Panc1 (cell line): ENCODE measurements around the gene CHN1. TPM values are rescaled to one million over a fixed set of nuclear protein-coding genes. Genes with fewer than 3 reads are reported as not detected.

ENCODE experiments used
- ATAC-seq: fragments of 200-7000 bp; cut with Tn5 transposase; 2 replicates; pipeline ENCODE4 v1.9.1; 2020; ENCODE audit warnings: mild to moderate bottlenecking, moderate library complexity
- BruUV-seq: library from RNA; stranded (reverse); fragments of 400-500 nt; replicated peaks from 2 replicates; lab custom pipeline; 2021; lab: Mats Ljungman, UMichigan
- CTCF ChIA-PET: fragments of 300-600 bp; sonication (Branson Sonifier 250); formaldehyde crosslinking; loops from one replicate; lab custom pipeline; 2022; ENCODE audit warnings: antibody characterized with exemption; lab: Charles Lee
- POLR2A ChIA-PET: fragments of 300-600 bp; sonication (Branson Sonifier 250); formaldehyde crosslinking; loops from one replicate; lab custom pipeline; 2022; ENCODE audit warnings: antibody characterized with exemption; lab: Charles Lee
- DNase-seq: peaks from one replicate; pipeline ENCODE4 v3.0.0-alpha.2; 2010; ENCODE audit warnings: low read depth, low spot score
- H3K27ac ChIP-seq: 2 replicates; pipeline ENCODE4 v1.5.1; 2011; ENCODE audit warnings: mild to moderate bottlenecking, low read length, inconsistent platforms
- H3K27me3 ChIP-seq: fragments of 200-500 bp; sonication (Bioruptor generic); 2 replicates; pipeline ENCODE4 v1.6.0; 2014; ENCODE audit warnings: low read length, inconsistent platforms; ENCODE audit not compliant: control insufficient read depth, insufficient read depth
- H3K36me3 ChIP-seq: fragments of 200-500 bp; sonication (Bioruptor generic); 2 replicates; pipeline ENCODE4 v1.5.1; 2014; ENCODE audit warnings: inconsistent platforms, mild to moderate bottlenecking, low read length, moderate library complexity; ENCODE audit not compliant: control insufficient read depth, insufficient read depth
- H3K4me1 ChIP-seq: 2 replicates; pipeline ENCODE4 v1.5.1; 2011; ENCODE audit warnings: inconsistent platforms, mild to moderate bottlenecking, low read length, moderate library complexity; ENCODE audit not compliant: control insufficient read depth, insufficient read depth
- H3K4me3 ChIP-seq, 2 experiments: 2 replicates each; pipeline ENCODE4 v1.5.1; 2011 to 2012; ENCODE audit warnings: low read depth in 2 of 2, low read length in 2 of 2, mild to moderate bottlenecking in 2 of 2, inconsistent platforms in 1 of 2, moderate library complexity in 1 of 2
- H3K9me3 ChIP-seq: fragments of 200-500 bp; sonication (Bioruptor generic); 2 replicates; pipeline ENCODE4 v1.5.1; 2014; ENCODE audit warnings: low read depth, mild to moderate bottlenecking, inconsistent platforms, low read length, moderate library complexity; ENCODE audit not compliant: control insufficient read depth, insufficient read depth
- POLR2AphosphoS5 ChIP-seq: IDR thresholded peaks from 2 replicates; pipeline ENCODE4 v1.6.1; 2012; ENCODE audit warnings: mild to moderate bottlenecking, low read depth, low read length, moderate library complexity
- SIN3A ChIP-seq: IDR thresholded peaks from 2 replicates; pipeline ENCODE4 v1.6.1; 2012; ENCODE audit warnings: low read depth, mild to moderate bottlenecking, low read length, moderate library complexity, borderline replicate concordance; ENCODE audit not compliant: insufficient read depth
- TCF7L2 ChIP-seq: IDR thresholded peaks from 2 replicates; pipeline ENCODE4 v1.6.1; 2011; ENCODE audit warnings: mild to moderate bottlenecking, low read depth, low read length, inconsistent platforms
- in situ Hi-C: cut with HindIII; loops from 2 replicates; pipeline ENCODE4 v1.10.0; 2016; ENCODE audit warnings: low sequenced_read_pairs, low pct_unique_long_range_greater_than_20kb
- intact Hi-C: fragments of 100-400 bp; cut with micrococcal nuclease; formaldehyde crosslinking; loops from one replicate; pipeline ENCODE4 v1.10.0; 2022; ENCODE audit not compliant: unreplicated experiment
- total RNA-seq: library from RNA; stranded (reverse); gene quantifications from one replicate; pipeline ENCODE4 v1.2.1, GENCODE V29; 2021; ENCODE audit not compliant: unreplicated experiment
- TF ChIP-seq, protein P1 (sequence below): fragments of 450-650 bp; IDR thresholded peaks from 2 replicates; pipeline ENCODE4 v1.5.1; 2017; ENCODE audit warnings: mild to moderate bottlenecking
- TF ChIP-seq, protein P2 (sequence below), 2 experiments: IDR thresholded peaks; 2 replicates each; pipeline ENCODE4 v1.6.1; 2011 to 2012; ENCODE audit warnings: low read depth in 2 of 2, control low read depth in 1 of 2, low read length in 1 of 2, mild to moderate bottlenecking in 1 of 2, moderate library complexity in 1 of 2; ENCODE audit not compliant: insufficient read depth in 1 of 2

Gene CHN1
- total RNA-seq, 1 experiment from 2014 or later, result 20.8 TPM

DNA sequence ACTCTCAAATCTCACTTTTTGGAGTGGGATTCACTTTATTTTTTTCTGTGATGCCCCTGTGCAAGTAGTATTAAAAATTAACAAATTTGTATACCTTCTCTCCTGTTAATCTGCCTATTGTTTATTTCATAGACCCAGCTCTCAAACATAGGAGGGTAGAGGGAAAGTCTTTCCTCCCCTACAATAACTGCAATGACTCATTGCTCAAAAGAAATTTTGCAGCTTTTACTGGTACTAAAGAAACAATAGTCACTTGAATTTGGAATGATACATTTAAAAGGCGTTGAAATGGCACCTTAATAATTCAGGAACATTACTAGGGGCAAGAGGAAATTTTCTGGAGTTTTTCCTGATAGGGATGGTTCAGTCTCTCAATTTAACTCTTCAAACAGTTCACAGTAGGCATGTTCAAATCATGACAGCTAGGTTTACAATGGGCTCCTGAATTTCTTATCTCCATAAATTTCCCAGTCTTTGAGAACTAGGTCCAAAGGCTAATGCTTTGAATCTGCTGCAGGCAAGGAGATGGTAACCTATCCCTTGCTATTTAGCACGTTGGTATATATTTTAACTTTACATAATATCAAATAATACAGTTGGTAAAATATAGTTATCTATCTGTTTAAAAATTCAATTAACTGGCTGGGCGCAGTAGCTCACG is 88.8 kb downstream of the CHN1 start:
- BruUV-seq, result no TSS peak
- Histone ChIP-seq H3K27ac (no peak overlapping the region), H3K4me1 (no peaks in the 10 kb centered on the region), H3K27me3 (no peaks in the 10 kb centered on the region), H3K9me3 (no peaks in the 10 kb centered on the region), H3K4me3 (no peak overlapping the region), H3K36me3 (no peaks in the 10 kb centered on the region)
- TF ChIP-seq TCF7L2 (no peak), SIN3A (no peak), POLR2AphosphoS5 (no peak)
- TF ChIP-seq, protein P1, sequence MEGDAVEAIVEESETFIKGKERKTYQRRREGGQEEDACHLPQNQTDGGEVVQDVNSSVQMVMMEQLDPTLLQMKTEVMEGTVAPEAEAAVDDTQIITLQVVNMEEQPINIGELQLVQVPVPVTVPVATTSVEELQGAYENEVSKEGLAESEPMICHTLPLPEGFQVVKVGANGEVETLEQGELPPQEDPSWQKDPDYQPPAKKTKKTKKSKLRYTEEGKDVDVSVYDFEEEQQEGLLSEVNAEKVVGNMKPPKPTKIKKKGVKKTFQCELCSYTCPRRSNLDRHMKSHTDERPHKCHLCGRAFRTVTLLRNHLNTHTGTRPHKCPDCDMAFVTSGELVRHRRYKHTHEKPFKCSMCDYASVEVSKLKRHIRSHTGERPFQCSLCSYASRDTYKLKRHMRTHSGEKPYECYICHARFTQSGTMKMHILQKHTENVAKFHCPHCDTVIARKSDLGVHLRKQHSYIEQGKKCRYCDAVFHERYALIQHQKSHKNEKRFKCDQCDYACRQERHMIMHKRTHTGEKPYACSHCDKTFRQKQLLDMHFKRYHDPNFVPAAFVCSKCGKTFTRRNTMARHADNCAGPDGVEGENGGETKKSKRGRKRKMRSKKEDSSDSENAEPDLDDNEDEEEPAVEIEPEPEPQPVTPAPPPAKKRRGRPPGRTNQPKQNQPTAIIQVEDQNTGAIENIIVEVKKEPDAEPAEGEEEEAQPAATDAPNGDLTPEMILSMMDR, result no peak
- TF ChIP-seq, protein P2, sequence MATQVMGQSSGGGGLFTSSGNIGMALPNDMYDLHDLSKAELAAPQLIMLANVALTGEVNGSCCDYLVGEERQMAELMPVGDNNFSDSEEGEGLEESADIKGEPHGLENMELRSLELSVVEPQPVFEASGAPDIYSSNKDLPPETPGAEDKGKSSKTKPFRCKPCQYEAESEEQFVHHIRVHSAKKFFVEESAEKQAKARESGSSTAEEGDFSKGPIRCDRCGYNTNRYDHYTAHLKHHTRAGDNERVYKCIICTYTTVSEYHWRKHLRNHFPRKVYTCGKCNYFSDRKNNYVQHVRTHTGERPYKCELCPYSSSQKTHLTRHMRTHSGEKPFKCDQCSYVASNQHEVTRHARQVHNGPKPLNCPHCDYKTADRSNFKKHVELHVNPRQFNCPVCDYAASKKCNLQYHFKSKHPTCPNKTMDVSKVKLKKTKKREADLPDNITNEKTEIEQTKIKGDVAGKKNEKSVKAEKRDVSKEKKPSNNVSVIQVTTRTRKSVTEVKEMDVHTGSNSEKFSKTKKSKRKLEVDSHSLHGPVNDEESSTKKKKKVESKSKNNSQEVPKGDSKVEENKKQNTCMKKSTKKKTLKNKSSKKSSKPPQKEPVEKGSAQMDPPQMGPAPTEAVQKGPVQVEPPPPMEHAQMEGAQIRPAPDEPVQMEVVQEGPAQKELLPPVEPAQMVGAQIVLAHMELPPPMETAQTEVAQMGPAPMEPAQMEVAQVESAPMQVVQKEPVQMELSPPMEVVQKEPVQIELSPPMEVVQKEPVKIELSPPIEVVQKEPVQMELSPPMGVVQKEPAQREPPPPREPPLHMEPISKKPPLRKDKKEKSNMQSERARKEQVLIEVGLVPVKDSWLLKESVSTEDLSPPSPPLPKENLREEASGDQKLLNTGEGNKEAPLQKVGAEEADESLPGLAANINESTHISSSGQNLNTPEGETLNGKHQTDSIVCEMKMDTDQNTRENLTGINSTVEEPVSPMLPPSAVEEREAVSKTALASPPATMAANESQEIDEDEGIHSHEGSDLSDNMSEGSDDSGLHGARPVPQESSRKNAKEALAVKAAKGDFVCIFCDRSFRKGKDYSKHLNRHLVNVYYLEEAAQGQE (IDR thresholded peaks at IDR 0.05; ENCODE audit: insufficient read depth in 1 of 2, low read depth in 2 of 2, low read length in 1 of 2), result no peak
- no peak for DNase-seq
- ATAC-seq, result no peak
- intact Hi-C loops (no loop called here), in situ Hi-C loops (no loop called here)
- CTCF ChIA-PET, result no interaction called here
- POLR2A ChIA-PET, result no interaction called here

DNA sequence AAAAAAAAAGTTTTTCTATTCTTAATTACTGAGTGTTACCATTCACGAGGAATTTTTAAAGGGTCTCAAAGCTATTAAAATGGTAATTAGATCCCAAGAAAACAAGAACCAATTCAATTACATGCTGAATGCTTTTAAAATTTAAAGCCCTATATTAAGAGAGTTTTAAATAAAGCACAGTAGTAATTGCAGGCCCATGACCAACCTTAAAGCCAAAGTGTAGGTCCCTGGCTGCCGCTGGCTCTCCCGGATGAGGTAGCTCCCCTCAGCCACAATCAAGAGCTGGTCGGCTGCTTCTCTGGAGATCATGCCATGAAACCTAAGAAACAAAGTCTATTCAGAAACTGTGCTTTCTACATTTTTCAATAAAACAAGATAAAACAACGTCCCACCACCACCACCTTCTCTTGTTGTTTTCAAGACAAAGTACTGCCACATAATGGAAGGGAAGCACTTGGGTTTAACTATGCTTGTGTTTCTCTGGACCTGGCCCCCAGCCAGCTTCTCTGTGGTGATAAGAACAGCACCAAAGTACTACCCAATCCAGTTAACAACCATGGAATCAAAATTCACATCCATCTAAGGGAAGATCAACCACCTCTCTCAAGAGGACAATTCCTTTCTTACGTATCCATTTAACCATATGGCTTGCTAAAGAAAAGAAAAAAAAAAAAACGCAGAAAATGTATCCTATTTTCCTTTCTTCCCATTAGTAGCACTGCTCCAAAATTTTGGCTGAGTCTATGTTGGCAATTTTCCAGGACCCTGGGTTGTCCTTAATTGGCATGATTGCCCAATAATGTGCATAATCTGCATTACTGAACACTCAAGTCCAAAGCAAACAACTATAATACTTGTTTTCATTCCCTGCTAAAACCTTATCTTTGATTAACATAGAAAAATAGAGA is 90.1 kb downstream of the CHN1 start:
- intact Hi-C loops, result no loop called here
- in situ Hi-C loops, result no loop called here
- BruUV-seq, result no TSS peak
- Histone ChIP-seq H3K4me3 (no peak overlapping the region), H3K9me3 (no peaks in the 10 kb centered on the region), H3K27me3 (no peaks in the 10 kb centered on the region), H3K27ac (no peak overlapping the region), H3K36me3 (no peaks in the 10 kb centered on the region), H3K4me1 (no peaks in the 10 kb centered on the region)
- TF ChIP-seq TCF7L2 (no peak), SIN3A (no peak), POLR2AphosphoS5 (no peak)
- TF ChIP-seq, protein P1, result no peak
- TF ChIP-seq, protein P2 (IDR thresholded peaks at IDR 0.05; ENCODE audit: insufficient read depth in 1 of 2, low read depth in 2 of 2, low read length in 1 of 2), result no peak
- ATAC-seq (no peak), DNase-seq (no peak)
- ChIA-PET CTCF (interaction anchor here (0.6 kb wide), 2 partner anchors 12 to 205 kb away, joined by 3 to 4 read pairs; no protein-coding TSS in a partner anchor), POLR2A (no interaction called here)
